ENCODE measurements around the gene NIPBL. TPM values are rescaled to one million over a fixed set of nuclear protein-coding genes. Genes with fewer than 3 reads are reported as not detected.

Gene NIPBL
- total and polyA plus RNA-seq, 2 experiments from 2014 or later = 18.5 to 35.0 TPM

- Histone ChIP-seq H3K79me2 (no peaks in the 10 kb centered on the region), H4K20me1 (ENCODE audit: insufficient read depth, poor library complexity, severe bottlenecking) (no peaks in the 10 kb centered on the region), H3K4me2 (no peak overlapping the region), H2AFZ (no peak overlapping the region), H3K9me3 (ENCODE audit: low read depth) (no peaks in the 10 kb centered on the region), H3K27ac (no peak overlapping the region), H3K9me2 (replicated peaks; ENCODE audit: insufficient read depth) (no peaks in the 10 kb centered on the region), H3K36me3 (replicated peaks; ENCODE audit: insufficient read depth, low read depth) (no peaks in the 10 kb centered on the region), H3K4me3 (no peak overlapping the region), H3K27me3 (no peaks in the 10 kb centered on the region), H3K4me1 (ENCODE audit: insufficient read depth) (no peaks in the 10 kb centered on the region)
- DNase-seq (ENCODE audit: low spot score) = no peak
- WGBS (ENCODE audit: low lambda C conversion rate, missing lambda C conversion rate) = 97% methylated on average over 4 of the region's 4 CpGs
- TF ChIP-seq EZH2phosphoT487 (IDR thresholded peaks at IDR 0.05; ENCODE audit: low read depth, severe bottlenecking, unreplicated experiment) = no peak
- TF ChIP-seq, protein P1, sequence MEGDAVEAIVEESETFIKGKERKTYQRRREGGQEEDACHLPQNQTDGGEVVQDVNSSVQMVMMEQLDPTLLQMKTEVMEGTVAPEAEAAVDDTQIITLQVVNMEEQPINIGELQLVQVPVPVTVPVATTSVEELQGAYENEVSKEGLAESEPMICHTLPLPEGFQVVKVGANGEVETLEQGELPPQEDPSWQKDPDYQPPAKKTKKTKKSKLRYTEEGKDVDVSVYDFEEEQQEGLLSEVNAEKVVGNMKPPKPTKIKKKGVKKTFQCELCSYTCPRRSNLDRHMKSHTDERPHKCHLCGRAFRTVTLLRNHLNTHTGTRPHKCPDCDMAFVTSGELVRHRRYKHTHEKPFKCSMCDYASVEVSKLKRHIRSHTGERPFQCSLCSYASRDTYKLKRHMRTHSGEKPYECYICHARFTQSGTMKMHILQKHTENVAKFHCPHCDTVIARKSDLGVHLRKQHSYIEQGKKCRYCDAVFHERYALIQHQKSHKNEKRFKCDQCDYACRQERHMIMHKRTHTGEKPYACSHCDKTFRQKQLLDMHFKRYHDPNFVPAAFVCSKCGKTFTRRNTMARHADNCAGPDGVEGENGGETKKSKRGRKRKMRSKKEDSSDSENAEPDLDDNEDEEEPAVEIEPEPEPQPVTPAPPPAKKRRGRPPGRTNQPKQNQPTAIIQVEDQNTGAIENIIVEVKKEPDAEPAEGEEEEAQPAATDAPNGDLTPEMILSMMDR (IDR thresholded peaks at IDR 0.05; ENCODE audit: poor library complexity) = no peak
- no peak for TF ChIP-seq EZH2 (IDR thresholded peaks at IDR 0.05; ENCODE audit: borderline replicate concordance)
These were observed 167.6 kb downstream of the NIPBL start for GRCh38 chr5:37044120-37044519.

DNA sequence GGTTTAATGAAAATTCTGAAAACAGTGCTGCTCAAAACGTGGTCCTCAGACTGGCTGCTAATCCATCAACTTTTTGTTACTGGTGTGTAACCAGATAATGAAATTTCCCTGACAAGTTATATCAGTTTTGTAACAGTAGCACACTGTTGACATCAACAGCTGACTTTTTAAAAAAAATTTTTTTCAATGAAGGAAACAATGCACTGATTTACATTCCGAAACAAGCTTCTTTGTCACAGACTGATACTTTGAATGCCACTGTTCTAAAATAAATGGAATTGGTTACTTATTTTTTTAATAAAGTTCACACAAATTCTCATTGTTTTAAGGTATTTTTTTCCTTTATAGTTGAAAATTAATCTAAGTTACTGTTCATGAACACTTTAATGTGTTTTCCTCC lies 169.1 kb downstream of the NIPBL start:
- Histone ChIP-seq H3K4me1 (ENCODE audit: insufficient read depth) (no peaks in the 10 kb centered on the region), H3K9me2 (replicated peaks; ENCODE audit: insufficient read depth) (no peaks in the 10 kb centered on the region), H3K36me3 (replicated peaks; ENCODE audit: insufficient read depth, low read depth) (no peaks in the 10 kb centered on the region), H3K79me2 (no peaks in the 10 kb centered on the region), H3K4me3 (no peak overlapping the region), H3K9me3 (ENCODE audit: low read depth) (no peaks in the 10 kb centered on the region), H3K4me2 (no peak overlapping the region), H4K20me1 (ENCODE audit: insufficient read depth, poor library complexity, severe bottlenecking) (no peaks in the 10 kb centered on the region), H2AFZ (no peak overlapping the region), H3K27ac (no peak overlapping the region), H3K27me3 (no peaks in the 10 kb centered on the region)
- WGBS (ENCODE audit: low lambda C conversion rate, missing lambda C conversion rate) = 85% methylated on average over 2 of the region's 2 CpGs
- no peak for TF ChIP-seq EZH2 (IDR thresholded peaks at IDR 0.05; ENCODE audit: borderline replicate concordance)
- TF ChIP-seq, protein P1 (IDR thresholded peaks at IDR 0.05; ENCODE audit: poor library complexity) = no peak
- no peak for TF ChIP-seq EZH2phosphoT487 (IDR thresholded peaks at IDR 0.05; ENCODE audit: low read depth, severe bottlenecking, unreplicated experiment)
- DNase-seq (ENCODE audit: low spot score) = no peak

GRCh38 chr5:37047947-37048346 lies 171.4 kb downstream of the NIPBL start:
- no peaks in the 10 kb centered on the region for H4K20me1 ChIP-seq (ENCODE audit: insufficient read depth, poor library complexity, severe bottlenecking)
- H3K27ac ChIP-seq = no peak overlapping the region
- no peak overlapping the region for H3K4me2 ChIP-seq
- no peak overlapping the region for H2AFZ ChIP-seq
- H3K9me3 ChIP-seq (ENCODE audit: low read depth) = no peaks in the 10 kb centered on the region
- H3K79me2 ChIP-seq = no peaks in the 10 kb centered on the region
- H3K36me3 ChIP-seq (replicated peaks; ENCODE audit: insufficient read depth, low read depth) = no peaks in the 10 kb centered on the region
- H3K27me3 ChIP-seq = no peaks in the 10 kb centered on the region
- no peaks in the 10 kb centered on the region for H3K9me2 ChIP-seq (replicated peaks; ENCODE audit: insufficient read depth)
- H3K4me1 ChIP-seq (ENCODE audit: insufficient read depth) = no peaks in the 10 kb centered on the region
- DNase-seq (ENCODE audit: low spot score) = no peak
- H3K4me3 ChIP-seq = no peak overlapping the region
- TF ChIP-seq EZH2 (IDR thresholded peaks at IDR 0.05; ENCODE audit: borderline replicate concordance) (no peak), EZH2phosphoT487 (IDR thresholded peaks at IDR 0.05; ENCODE audit: low read depth, severe bottlenecking, unreplicated experiment) (no peak)
- TF ChIP-seq, protein P1 (IDR thresholded peaks at IDR 0.05; ENCODE audit: poor library complexity) = no peak

DNA sequence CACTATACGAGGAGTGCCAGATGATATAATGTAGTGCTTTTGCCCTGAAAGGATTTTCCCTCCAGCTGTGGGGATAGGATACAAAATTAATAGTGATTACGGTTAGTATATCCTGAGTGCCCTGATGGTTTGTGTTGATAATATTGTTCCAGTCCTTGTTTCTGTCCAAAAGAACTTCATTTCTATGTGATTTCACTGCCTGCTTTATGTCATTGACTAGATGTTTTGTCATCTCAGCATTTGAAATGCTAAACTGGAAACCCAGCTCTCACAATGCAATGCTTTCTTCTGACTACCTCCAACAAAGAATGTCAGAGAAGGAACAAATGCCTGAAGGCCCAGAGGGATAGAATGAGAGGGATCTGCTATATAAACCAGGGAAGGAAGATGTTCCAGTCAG lies 177.8 kb downstream of the NIPBL start:
- no peak for DNase-seq (ENCODE audit: low spot score)
- H3K27ac ChIP-seq = no peak overlapping the region
- no peaks in the 10 kb centered on the region for H3K79me2 ChIP-seq
- no peaks in the 10 kb centered on the region for H4K20me1 ChIP-seq (ENCODE audit: insufficient read depth, poor library complexity, severe bottlenecking)
- H3K27me3 ChIP-seq = no peaks in the 10 kb centered on the region
- TF ChIP-seq EZH2 (IDR thresholded peaks at IDR 0.05; ENCODE audit: borderline replicate concordance) (no peak), EZH2phosphoT487 (IDR thresholded peaks at IDR 0.05; ENCODE audit: low read depth, severe bottlenecking, unreplicated experiment) (no peak)
- TF ChIP-seq, protein P1 (IDR thresholded peaks at IDR 0.05; ENCODE audit: poor library complexity) = no peak
- H3K9me2 ChIP-seq (replicated peaks; ENCODE audit: insufficient read depth) = no peaks in the 10 kb centered on the region
- no peak overlapping the region for H3K4me2 ChIP-seq
- WGBS (ENCODE audit: low lambda C conversion rate, missing lambda C conversion rate) = 85% methylated on average over 2 of the region's 2 CpGs
- H3K4me3 ChIP-seq = no peak overlapping the region
- H3K4me1 ChIP-seq (ENCODE audit: insufficient read depth) = no peaks in the 10 kb centered on the region
- H3K9me3 ChIP-seq (ENCODE audit: low read depth) = no peaks in the 10 kb centered on the region
- no peak overlapping the region for H2AFZ ChIP-seq
- no peaks in the 10 kb centered on the region for H3K36me3 ChIP-seq (replicated peaks; ENCODE audit: insufficient read depth, low read depth)

Data from hepatocyte (in vitro differentiated cells).